Hindlimb muscle (tissue), 1 donor: ENCODE data around the gene USP16. TPM values are rescaled to one million over a fixed set of nuclear protein-coding genes. Genes with fewer than 3 reads are reported as not detected.
"Not testable (repeated sequence)": the region's sequence is repeated elsewhere in the genome, so short reads cannot be mapped to it uniquely, and the experiment has no call there.

Experiments used
- DNase-seq: peaks from one replicate; pipeline ENCODE4 v3.0.0-alpha.2; 2013
- polyA plus RNA-seq: library from polyadenylated mRNA; unstranded; fragments of 120-200 nt; gene quantifications from one replicate; pipeline ENCODE4 v1.2.1, GENCODE V29; 2013; ENCODE audit not compliant: insufficient read length

USP16 gene
- 40.0 TPM for polyA plus RNA-seq

DNA sequence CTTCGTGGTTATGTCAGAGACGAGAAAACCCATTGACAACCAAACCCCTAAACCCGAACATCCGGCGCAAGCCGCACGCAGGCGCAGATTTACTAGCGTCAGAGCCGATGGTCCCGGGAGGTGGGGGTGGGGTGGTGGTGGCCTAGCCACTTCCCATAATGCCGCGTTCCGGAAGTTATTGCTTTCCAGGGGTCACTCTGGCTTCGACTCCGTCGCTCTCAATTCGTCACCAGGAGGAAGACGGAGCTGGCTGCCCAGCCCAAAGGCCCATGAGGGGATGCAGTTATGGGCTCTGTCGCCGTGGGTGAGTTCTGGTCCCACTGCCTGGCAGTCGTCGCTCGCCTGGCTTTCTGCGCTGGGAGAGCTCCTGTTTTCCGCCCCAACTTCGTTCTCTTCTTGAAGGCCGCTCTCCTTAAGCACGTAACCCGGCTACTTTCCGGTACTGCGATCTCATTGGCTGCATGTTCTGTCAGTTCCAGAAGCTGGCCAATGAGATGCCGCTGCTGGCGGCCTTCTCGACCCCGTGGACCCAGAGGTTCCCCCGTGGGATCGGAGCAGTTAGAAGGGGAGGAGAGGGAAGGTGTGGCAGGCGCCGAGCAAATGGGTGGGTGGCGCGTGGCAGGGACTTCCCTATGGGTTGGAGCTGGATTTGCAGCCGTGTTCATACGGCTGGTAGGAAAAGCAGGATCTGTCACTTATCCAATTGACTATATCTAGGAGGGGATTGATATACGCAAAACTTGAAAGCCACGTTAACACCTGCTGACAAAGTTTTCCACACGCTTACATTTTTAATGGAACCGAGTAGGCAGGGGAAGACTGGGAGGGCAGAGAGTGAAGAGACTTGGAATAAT is at the start of gene USP16:
Gene USP16, plus strand, starts transcription at position 195 of the 854 bp plus-strand sequence. CDS start 3,246 bp downstream, outside the sequence.
- DNase-seq = peak; percentile 99

DNA sequence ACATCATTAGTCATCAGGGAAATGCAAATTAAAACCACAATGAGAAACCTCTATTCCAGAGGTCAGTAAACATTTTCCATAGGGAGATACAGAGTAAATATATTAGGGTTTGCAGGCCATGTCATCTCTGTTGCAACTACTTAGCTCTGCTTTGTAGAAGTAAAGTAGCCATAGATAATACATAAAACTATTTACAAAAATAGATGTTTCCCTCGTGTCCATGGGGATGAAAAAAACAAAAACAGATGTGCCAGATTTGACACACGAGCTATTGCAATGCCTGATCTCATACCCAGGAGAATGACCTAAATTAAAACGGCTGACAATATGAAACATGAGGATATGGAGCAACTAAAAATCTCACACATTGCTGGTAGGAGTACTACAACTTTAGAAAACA is 49.1 kb upstream of the USP16 start:
- peak; percentile 19 for DNase-seq

DNA sequence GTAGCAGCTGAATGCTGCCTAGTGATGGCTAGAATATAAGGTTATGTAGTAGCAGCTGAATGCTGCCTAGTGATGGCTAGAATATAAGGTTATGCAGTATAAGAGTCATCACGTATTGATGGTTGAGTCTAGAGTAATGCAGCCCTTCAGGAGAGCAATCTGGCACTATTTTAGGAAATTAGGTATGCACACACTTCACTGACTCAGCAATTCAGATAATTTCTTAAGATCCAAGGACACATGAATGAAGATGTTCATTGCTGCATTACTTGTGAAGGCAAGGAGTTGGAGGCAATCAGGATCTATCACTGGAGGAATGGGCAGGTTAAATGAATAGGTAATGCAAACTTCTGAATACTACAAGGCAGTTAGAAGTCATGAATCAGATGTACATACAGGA is 45.4 kb upstream of the USP16 start:
- no peak for DNase-seq

DNA sequence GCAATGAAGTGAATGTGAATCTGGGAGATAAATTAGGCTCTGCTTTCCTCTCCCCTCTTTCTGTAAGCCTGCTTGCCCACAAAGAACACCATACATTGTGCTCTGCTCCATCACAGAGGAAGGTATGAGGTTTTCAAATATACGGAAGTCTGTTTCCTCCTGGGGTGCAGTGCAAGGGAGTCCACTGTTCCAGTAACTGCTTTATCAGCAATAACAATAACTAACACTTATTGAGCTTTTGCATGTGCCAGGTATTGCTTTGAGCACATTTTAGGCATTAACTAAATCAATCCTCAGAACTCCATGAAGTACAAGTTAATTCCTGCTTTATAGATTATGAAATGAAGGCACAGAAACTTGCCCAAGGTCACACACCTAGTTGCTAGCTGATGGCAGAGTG is 41.8 kb upstream of the USP16 start:
- no peak for DNase-seq

DNA sequence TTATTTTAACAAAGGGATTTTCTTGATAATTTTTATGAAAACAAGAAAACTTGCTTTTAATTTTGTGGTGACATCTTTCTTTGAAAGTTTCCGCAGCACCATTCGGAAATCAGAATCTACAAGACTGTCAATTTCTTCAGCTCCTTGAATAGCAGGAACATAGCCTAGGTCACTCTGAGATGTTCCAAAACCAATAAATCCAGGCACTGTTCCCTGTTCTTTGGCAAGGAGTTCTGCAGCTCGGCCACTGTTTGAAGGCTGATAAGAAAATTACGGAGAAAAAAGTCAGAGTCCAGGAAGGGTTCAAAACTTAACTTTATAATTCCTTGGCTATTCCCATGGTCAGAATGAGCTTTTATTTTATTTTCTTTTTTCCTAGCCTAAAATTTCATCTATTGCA is 37.8 kb upstream of the USP16 start:
- DNase-seq = no peak

DNA sequence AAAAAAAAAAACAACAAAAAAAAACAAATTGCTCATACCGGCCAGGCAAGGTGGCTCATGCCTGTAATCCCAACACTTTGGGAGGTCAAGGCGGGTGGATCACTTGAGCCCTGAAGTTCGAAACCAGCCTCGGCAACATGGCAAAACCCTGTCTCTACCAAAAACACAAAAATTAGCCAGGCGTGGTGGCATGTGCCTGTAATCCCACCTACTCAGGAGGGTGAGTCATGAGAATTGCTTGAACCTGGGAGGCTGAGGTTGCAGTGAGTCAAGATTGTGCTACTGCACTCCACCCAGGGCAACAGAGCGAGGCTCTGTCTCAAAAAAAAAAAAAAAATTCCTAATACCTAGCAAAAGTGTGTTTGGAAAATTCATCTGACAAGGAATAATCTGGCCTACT is 36.3 kb upstream of the USP16 start:
- not testable (repeated sequence) for DNase-seq

DNA sequence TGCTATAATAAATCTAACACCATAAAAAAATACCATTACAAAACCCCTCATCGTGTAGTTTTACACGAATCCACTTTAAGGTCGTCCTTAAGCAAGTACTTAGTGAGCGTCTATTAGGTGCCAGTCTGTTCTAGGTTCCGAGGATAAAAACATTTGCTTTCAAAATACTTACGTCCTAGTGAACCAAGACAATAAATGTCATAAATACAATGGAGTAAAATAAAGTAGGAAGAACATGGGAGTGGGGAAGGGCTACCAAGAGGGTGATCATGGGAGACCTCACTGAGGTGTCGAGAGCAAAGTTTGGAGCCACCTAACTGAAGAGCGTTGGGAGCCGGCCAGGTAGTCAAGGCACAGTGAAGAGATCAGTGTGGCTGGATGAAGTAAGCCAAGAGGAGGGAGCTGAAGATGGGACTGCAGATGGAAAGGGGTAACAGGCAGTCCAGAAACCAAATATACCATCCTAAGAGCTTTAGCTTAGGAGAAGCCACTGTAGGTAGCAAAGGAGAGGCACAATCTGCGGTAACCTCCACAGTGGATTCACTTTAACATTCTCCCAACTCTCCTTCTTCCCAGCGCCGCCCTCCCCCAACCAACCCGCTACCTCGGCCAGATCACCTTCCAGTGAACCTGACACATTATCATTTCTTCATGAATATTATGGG is 32.5 kb upstream of the USP16 start:
- no peak for DNase-seq

DNA sequence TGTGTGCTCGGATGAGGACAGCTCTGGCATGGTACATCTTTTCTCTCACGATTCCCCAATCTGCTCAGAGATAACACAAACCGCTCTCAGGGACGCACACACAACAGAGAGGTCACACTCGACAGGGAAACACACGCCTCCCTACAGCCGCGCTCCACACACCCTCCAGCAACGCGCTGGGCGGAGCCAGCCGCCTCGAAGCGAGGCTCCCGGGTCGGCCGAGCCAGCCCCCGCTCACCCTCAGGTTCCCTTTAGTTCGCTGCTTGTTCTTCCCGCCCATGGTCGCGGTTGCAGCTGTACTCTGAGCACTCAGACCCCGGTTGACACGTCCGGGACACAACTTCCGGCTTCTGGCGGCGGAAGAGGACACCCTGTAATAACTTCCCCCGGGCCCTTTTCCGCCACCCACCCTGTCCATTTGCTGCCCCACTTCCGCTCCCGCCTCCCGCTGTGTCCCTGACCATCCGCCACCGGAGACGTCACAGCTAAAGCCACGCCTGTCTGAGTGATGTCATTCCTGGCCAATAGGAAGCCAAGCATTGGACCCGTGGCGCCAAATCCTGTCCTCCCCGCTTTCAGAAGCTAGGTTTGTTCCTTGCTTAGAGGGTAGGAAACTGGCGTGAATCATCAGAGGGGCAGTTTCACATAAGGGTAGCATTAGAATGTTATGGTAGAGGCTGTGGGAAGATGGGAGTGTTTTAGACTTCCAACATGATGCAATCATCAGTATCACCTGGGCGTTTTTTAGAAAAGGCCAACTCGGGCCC is 31.8 kb upstream of the USP16 start, which contains the start of gene LTN1:
Gene LTN1, minus strand, starts transcription at position 352 of the 767 bp plus-strand sequence. Its CDS starts 72 bp downstream, at position 280.
- DNase-seq = peak; percentile 99

DNA sequence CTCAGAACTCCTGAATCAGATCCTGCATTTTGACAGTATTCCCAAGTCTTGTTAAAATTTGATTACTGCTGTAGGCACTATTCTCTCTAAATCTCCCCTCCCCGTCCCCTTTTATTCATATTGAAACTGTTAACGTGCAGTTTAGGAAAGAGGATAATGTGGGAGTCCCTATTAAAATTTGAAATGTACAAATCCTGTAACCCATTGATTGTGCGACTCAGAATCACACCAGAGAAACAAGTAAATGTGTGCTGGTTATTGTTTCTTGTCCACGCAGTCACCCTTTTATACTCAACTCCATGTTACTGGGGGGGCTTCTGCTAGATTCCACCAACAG is 31.2 kb upstream of the USP16 start:
- DNase-seq = no peak

DNA sequence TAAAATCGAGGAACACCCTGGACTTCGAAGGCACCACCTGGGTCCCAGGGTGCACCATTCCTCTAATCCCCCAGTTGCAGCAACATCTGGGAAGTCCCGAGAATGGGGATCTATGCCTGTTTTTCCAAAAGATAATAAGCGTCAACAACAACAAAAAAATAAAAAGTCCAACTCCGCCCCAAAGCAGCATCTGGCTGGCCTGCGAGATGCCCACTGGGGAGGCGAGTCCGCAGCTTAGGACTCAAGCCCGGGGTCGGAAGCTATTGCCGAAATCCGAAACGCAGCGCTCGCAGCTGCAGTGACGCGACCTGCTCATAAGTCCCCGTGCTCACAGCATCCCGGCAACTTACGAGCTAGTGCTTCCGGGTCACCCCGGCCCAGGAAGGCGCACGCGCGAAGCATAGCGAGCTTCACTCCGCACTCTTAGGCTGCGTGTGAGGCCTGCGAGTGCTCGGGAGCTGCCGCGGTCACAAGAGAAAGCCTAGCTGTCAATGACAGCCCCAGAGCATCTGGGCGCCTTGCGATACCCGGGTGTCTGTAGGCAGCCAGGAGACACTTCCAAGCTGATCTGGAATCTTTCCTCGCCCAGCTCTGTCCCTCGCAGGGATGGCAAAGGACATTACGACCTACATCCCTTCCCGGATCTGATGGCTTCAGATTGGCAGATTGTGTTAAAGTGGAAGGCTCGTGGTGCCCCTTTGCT is 21.9 kb upstream of the USP16 start:
- DNase-seq = peak; percentile 97

DNA sequence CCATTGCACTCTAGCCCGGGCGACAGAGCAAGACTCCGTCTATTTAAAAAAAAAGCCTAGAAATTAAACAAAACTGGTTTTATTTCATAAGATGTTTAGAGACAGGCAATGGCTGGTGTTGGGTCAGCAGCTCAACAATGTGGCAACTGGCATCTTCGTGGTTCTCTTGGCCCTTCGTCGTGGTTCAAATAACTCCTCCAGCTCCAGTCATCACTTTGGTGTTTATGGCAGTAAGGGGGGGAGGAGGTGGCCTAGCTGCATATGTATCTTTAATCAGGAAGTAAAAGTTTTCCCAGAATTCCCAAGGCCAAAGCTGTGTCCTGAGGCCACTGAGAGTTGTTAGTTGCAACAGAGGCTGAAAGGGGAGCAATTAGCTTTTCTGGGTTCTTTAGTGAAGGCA is 18.8 kb upstream of the USP16 start:
- no peak for DNase-seq

DNA sequence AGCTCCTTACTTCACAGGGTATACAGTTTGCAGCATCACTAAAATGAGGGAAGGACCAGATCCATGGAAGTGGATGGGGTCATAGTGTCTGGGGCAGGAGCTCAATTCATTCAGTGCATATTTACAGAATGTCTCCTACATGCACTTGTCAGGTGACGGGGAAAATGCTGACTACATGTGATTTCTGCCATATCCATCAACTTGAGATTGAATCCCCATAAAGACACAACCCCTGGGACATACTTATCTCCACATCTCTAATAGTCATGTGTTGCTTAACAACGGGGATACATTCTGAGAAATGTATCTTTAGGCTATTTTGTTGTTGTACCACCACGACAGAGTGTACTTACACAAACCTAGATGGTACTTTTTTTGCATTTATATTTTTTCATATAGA is 17.3 kb upstream of the USP16 start:
- no peak for DNase-seq

DNA sequence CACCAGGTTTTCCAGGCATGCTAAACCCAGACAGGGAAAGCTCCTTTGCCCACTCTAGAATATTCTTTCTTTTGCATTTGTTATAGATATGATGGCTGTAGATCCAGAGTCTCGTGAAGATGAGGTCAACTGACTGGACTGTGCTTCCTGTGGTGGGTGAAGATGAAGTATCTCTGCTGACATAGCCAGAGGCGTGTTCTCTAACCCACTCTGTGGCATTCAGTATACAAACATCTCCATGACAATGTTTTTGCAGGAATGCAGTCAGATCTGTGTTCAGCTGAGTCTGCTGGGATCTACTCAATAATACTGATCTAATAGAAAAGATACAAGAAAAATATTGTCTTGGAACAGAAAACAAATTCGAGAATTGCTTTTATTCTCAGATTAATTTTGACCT is 16.7 kb upstream of the USP16 start:
- DNase-seq = no peak

DNA sequence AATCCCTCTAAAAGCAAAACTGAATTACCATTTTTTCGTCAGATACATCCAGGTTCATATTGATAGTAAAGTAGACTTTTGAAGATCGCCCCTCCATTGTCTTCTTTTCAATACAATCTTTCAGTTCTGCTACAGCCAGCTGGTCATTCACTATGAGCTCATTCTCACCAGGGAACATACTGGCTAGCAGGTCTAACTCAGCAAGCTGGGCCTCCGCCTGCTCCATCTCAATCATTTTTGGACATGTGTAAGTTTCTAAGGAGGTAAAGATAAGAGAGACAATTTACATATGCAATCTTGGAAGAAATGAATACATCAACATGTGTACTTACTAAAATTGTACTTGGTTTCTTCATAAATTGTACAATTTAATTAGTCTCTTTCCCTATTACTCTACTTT is 16.1 kb upstream of the USP16 start:
- DNase-seq = no peak

DNA sequence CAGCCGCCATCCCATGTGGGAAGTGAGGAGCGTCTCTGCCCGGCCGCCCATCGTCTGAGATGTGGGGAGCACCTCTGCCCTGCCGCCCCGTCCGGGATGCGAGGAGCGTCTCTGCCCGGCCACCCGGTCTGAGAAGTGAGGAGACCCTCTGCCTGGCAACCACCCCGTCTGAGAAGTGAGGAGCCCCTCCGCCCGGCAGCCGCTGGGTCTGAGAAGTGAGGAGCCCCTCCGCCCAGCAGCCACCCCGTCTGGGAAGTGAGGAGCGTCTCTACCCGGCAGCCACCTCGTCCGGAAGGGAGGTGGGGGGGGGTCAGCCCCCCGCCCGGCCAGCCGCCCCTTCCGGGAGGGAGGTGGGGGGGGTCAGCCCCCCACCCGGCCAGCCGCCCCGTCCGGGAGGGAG is 13.2 kb upstream of the USP16 start:
- DNase-seq = not testable (repeated sequence)

DNA sequence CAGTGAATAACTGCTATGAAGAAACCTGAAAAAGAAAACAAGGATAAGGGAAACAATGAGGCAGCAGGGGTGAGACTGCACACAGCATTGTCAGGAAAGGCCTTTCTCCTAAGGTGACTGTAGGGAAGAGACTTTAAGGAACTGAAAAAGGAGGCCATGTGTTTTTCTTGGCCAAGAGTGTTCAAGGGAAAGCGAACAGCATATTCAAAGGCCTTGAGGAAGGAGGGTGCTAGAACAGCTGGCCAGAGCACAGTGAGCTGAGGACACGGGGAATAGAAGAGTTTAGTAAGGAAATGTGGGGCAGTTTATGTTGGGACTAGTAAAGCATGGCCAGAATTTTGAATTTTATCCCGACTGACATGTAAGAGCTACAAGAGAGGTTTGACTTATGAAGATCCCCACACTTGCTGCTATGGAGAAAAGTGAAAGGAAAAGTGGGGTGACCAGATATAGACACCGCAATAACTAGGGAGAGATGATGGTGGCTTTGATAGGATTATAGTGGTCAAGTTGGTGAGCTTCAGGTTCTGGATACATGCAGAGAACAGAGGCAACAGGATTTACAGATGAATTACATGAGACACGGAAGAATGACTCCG is 6.7 kb upstream of the USP16 start:
- DNase-seq = no peak

DNA sequence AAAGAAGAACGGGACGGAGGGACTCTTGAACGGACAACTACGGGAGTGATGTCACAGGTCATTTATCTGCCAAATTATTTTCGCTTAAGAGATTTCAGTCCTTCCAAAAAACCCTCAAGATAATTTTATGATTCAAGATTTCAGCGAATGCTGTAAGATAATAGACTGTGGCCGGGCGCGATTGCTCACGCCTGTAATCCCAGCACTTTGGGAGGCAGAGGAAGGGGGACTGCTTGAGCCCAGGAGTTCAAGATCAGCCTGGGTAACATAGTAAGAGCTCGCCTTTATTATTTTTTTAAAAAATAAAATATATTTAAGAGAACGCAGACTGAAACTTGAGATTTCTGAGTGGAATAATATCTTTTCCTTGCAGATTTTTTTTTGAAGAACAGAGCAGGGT is 5.9 kb upstream of the USP16 start:
- no peak for DNase-seq

DNA sequence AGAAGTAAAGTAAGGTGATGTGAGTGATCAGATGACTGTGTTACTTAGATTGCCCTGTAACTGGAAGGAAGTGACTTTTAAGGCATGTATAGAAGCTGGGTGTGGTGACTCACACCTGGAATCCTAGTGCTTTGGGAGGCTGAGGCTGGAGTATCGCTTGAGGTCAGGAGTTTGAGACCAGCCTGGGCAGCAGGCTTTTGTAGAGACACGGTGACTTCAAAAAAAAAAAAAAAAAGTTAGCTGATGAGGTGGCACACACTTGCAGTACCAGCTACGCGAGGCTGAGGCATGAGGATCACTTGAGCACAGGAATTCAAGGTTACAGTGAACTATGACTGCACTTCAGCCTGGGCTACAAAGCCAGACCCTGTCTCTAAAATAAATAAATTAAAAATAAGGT is 2.3 kb upstream of the USP16 start:
- DNase-seq = no peak

DNA sequence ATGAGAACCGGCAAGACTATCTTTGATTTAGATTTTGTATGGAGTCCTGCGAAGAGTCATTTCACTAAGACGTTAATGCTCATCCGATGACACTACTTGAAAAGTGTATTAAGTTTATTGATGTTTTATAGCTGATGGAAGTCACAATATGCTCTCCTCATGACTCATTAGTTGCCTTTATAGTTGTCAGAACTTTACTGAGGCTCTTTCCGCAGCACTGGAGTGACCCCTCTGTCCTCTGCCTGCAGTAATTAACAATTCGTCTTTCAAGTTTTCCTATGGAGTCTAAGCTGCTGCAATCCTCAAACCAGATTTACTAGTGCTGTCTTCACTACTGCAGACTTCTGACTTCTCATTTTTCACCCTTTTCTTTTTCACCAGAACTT is 853 bp downstream of the USP16 start:
- DNase-seq = no peak

DNA sequence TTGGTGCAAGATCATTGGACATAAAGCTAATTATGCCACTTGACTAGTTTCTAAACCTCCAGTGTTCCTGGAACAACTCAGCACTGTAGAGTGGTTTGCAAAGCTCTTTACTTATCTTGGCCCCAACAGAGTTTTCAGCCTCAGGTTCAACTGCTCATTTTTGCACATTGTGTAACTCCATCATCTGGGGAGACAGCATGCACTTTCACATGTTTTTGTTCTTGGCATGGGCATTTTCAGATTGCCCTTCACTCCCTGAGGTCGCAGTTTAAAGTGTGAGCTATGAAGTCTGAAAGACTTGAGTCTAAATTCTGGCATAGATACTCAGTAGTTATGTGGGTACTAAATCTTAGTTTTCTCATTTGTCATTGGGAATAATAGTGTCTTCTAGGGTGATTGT is 5.1 kb downstream of the USP16 start:
- no peak for DNase-seq

DNA sequence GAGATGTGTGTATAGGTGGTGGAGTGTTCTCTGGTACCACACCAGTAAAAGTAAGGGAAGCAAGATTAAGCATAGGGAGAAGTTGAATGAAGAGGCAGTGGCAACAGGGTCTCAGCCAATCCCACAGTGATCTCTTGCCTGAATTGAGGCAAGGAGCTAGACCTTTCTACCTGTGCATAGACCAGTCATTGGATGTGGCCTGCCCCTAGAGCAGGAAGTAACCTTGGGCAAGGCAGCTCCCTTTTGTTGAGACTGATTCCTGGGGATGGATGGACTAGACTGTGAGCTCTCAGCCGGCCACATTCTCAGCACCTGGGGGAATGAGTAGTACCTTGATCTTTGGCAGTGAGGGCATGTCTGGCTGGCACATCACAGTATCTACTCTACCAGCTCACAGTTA is 6.4 kb downstream of the USP16 start:
- no peak for DNase-seq

DNA sequence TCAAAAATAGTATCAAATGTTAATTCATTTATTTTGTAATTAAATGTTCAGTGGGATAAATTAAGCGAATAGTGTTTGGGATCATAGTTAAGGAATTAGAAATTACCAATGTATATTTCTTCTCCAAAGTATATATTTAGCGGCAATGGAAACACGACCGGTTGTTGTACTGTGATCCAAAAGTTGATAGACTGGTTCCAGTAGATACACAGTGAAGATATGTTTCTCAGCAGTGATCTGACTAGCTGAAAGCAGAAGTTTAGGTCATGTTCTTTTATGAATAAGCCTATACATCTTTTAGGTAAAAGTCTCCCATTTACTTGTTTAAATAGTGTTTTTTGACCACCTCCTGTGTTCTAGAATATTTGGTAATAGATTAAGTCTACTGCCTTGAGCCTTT is 8.8 kb downstream of the USP16 start:
- no peak for DNase-seq
